OCI-LY3 (cell line): ENCODE measurements around the gene PIP5K1A.

Experiments
- H2AFZ ChIP-seq: fragments of 200-600, 300-600 bp; shearing (Covaris generic); 2 replicates; pipeline ENCODE4 v1.6.0; 2014; ENCODE audit warnings: antibody characterized with exemption, low read depth, low read length
- H3K27ac ChIP-seq: fragments of 200-600, 300-600 bp; sonication (generic); 2 replicates; pipeline ENCODE4 v1.5.1; 2014; ENCODE audit warnings: mild to moderate bottlenecking, low read length, moderate library complexity, mixed read lengths
- H3K27me3 ChIP-seq: fragments of 200-600, 300-600 bp; sonication (generic); 2 replicates; pipeline ENCODE4 v1.6.1; 2014; ENCODE audit warnings: low read depth, low read length, mixed read lengths
- H3K36me3 ChIP-seq: fragments of 200-600, 300-600 bp; sonication (generic); replicated peaks from 2 replicates; pipeline ENCODE3; 2014; ENCODE audit warnings: low read depth, low read length, mixed read lengths
- H3K4me1 ChIP-seq: fragments of 300-600, 200-600 bp; sonication (generic); 2 replicates; pipeline ENCODE4 v1.6.1; 2014; ENCODE audit warnings: low read length, mixed read lengths
- H3K4me2 ChIP-seq: fragments of 200-600, 300-600 bp; sonication (generic); 2 replicates; pipeline ENCODE4 v1.6.1; 2014; ENCODE audit warnings: low read length, mixed read lengths
- H3K4me3 ChIP-seq: fragments of 300-600, 200-600 bp; sonication (generic); 2 replicates; pipeline ENCODE4 v1.5.1; 2014; ENCODE audit warnings: antibody characterized with exemption, mild to moderate bottlenecking, low read length, moderate library complexity
- H3K79me2 ChIP-seq: fragments of 300-600, 200-600 bp; shearing (Covaris generic); 2 replicates; pipeline ENCODE4 v1.6.1; 2014; ENCODE audit warnings: mild to moderate bottlenecking, low read length, mixed read lengths
- H3K9ac ChIP-seq: fragments of 300-600, 200-600 bp; shearing (Covaris generic); 2 replicates; pipeline ENCODE4 v1.6.0; 2014; ENCODE audit warnings: mild to moderate bottlenecking, low read length, moderate library complexity
- H3K9me3 ChIP-seq: fragments of 200-600, 300-600 bp; shearing (Covaris generic); 2 replicates; pipeline ENCODE4 v1.6.1; 2014; ENCODE audit warnings: low read length, mixed read lengths; ENCODE audit not compliant: insufficient read depth
- H4K20me1 ChIP-seq: fragments of 200-600, 300-600 bp; sonication (generic); 2 replicates; pipeline ENCODE4 v1.6.1; 2016; ENCODE audit warnings: low read length, mixed read lengths; ENCODE audit not compliant: insufficient read depth
- CTCF ChIP-seq: fragments of 200-600, 300-600 bp; sonication (generic); IDR thresholded peaks from 2 replicates; pipeline ENCODE4 v1.5.1; 2014; ENCODE audit warnings: antibody characterized with exemption, low read length, low read depth
- EZH2phosphoT487 ChIP-seq: fragments of 200-600 bp; shearing (Covaris generic); IDR thresholded peaks from 2 replicates; pipeline ENCODE4 v1.6.1; 2018; ENCODE audit warnings: antibody characterized with exemption, mixed run types, low read depth

The PIP5K1A gene

GRCh38 chr1:151281969-151282882 is 83.9 kb downstream of the PIP5K1A start, which contains the start of gene ZNF687:
Gene ZNF687, plus strand, starts transcription at chr1:151282299. Its CDS starts 3,993 bp downstream, at chr1:151286292.
- H3K9ac ChIP-seq = peak within 1 kb of the TSS; percentile 83
- no peaks in the 10 kb centered on the region for H3K9me3 ChIP-seq
- no peaks in the 10 kb centered on the region for H3K27me3 ChIP-seq
- peaks cover 17% of the 10 kb centered on the region for H3K36me3 ChIP-seq
- H3K4me3 ChIP-seq = peak within 1 kb of the TSS; percentile 80
- no peak for TF ChIP-seq CTCF
- TF ChIP-seq EZH2phosphoT487 = no peak
- H3K27ac ChIP-seq = peak within 1 kb of the TSS; percentile 86
- peaks cover 12% of the 10 kb centered on the region; the same call in 1 of the 2 replicates for H4K20me1 ChIP-seq
- peak within 1 kb of the TSS; percentile 77 for H2AFZ ChIP-seq
- peaks cover 36% of the 10 kb centered on the region for H3K79me2 ChIP-seq
- H3K4me1 ChIP-seq = peaks cover 20% of the 10 kb centered on the region
- H3K4me2 ChIP-seq = peak within 1 kb of the TSS; percentile 100

GRCh38 chr1:151282883-151283725 is 84.8 kb downstream of the PIP5K1A start:
- H2AFZ ChIP-seq = 0 out of 2 replicates have a peak overlapping the region, but pooled peaks have one; percentile 22
- H4K20me1 ChIP-seq = peaks cover 12% of the 10 kb centered on the region; the same call in 1 of the 2 replicates

GRCh38 chr1:151284013-151284577 is 85.7 kb downstream of the PIP5K1A start:
- TF ChIP-seq EZH2phosphoT487 = no peak
- no peak for TF ChIP-seq CTCF
- Histone ChIP-seq H2AFZ (no peak overlapping the region), H3K9me3 (no peaks in the 10 kb centered on the region), H4K20me1 (peaks cover 18% of the 10 kb centered on the region), H3K4me1 (peaks cover 13% of the 10 kb centered on the region), H3K4me3 (peak overlapping the region; percentile 80), H3K9ac (peak overlapping the region; percentile 83; the same call in 1 of the 2 replicates), H3K27me3 (no peaks in the 10 kb centered on the region), H3K79me2 (peaks cover 38% of the 10 kb centered on the region), H3K36me3 (peaks cover 36% of the 10 kb centered on the region), H3K27ac (no peak overlapping the region), H3K4me2 (peak overlapping the region; percentile 100)

More at GRCh38 chr1:151282883-151283725, 84.8 kb downstream of the PIP5K1A start:
- H3K79me2 ChIP-seq = peaks cover 38% of the 10 kb centered on the region
- H3K9ac ChIP-seq = peak overlapping the region; percentile 83
- H3K4me3 ChIP-seq = peak overlapping the region; percentile 80
- H3K9me3 ChIP-seq = no peaks in the 10 kb centered on the region
- H3K27ac ChIP-seq = peak overlapping the region; percentile 86
- H3K4me1 ChIP-seq = peaks cover 13% of the 10 kb centered on the region
- peaks cover 26% of the 10 kb centered on the region for H3K36me3 ChIP-seq
- peak overlapping the region; percentile 100 for H3K4me2 ChIP-seq
- TF ChIP-seq EZH2phosphoT487 = no peak
- TF ChIP-seq CTCF = no peak
- H3K27me3 ChIP-seq = no peaks in the 10 kb centered on the region
